Measurements from ENCODE around the gene PAK6. TPM values are rescaled to one million over a fixed set of nuclear protein-coding genes. Genes with fewer than 3 reads are reported as not detected.

PAK6 gene
- polyA plus RNA-seq, 3 donors = 6.8 to 8.0 (median 7.7) TPM

Other genes starting within 250 kb of the PAK6 start
- 100 to 1,000 TPM; 484 to 650 (median 540) TPM for gene SRP14, start 199.9 kb upstream of the PAK6 start, polyA plus RNA-seq (ENCODE audit: insufficient read length in 3 of 3)
- gene BMF, start 130.2 kb upstream of the PAK6 start, polyA plus RNA-seq (ENCODE audit: insufficient read length in 3 of 3) = 10 to 100 TPM; 41.3 to 49.9 (median 45.7) TPM
- gene BUB1B, start 78.0 kb upstream of the PAK6 start, polyA plus RNA-seq (ENCODE audit: insufficient read length in 3 of 3) = 10 to 100 TPM; 29.3 to 38.0 (median 32.2) TPM
- under 1 TPM in 2 of 3 donors, not detected in 1; 0.34 to 0.40 TPM for gene ANKRD63, start 44.0 kb downstream of the PAK6 start, polyA plus RNA-seq (ENCODE audit: insufficient read length in 3 of 3)
- gene PLCB2, start 68.9 kb downstream of the PAK6 start, polyA plus RNA-seq (ENCODE audit: insufficient read length in 3 of 3) = 10 to 100 TPM in 2 of 3 donors, 1 to 10 TPM in 1; 9.0 to 10.8 (median 10.4) TPM
- gene INAFM2, start 84.6 kb downstream of the PAK6 start, polyA plus RNA-seq (ENCODE audit: insufficient read length in 3 of 3) = 10 to 100 TPM in 2 of 3 donors, 1 to 10 TPM in 1; 9.9 to 17.6 (median 13.5) TPM
- 1 to 10 TPM; 6.2 to 9.3 (median 6.9) TPM for gene CCDC9B, start 101.9 kb downstream of the PAK6 start, polyA plus RNA-seq (ENCODE audit: insufficient read length in 3 of 3)
- not detected for gene PHGR1, start 112.0 kb downstream of the PAK6 start, polyA plus RNA-seq (ENCODE audit: insufficient read length in 3 of 3)
- gene DISP2, start 119.2 kb downstream of the PAK6 start, polyA plus RNA-seq (ENCODE audit: insufficient read length in 3 of 3) = under 1 TPM; 0.16 to 0.58 (median 0.44) TPM
- 10 to 100 TPM; 31.4 to 33.6 (median 32.2) TPM for gene KNSTRN, start 143.7 kb downstream of the PAK6 start, polyA plus RNA-seq (ENCODE audit: insufficient read length in 3 of 3)
- gene IVD, start 166.7 kb downstream of the PAK6 start, polyA plus RNA-seq (ENCODE audit: insufficient read length in 3 of 3) = 100 to 1,000 TPM in 2 of 3 donors, 10 to 100 TPM in 1; 62.1 to 103 (median 100) TPM
- 10 to 100 TPM; 24.7 to 28.5 (median 27.7) TPM for gene BAHD1, start 201.9 kb downstream of the PAK6 start, polyA plus RNA-seq (ENCODE audit: insufficient read length in 3 of 3)
- gene CHST14, start 231.9 kb downstream of the PAK6 start, polyA plus RNA-seq (ENCODE audit: insufficient read length in 3 of 3) = 10 to 100 TPM; 33.1 to 39.9 (median 38.8) TPM